Muscle layer of colon (tissue), 2 donors: ENCODE data around the gene PLA2G2E.
A peak's percentile ranks its signal among the peaks of the same experiment; 100 is the strongest.

ENCODE experiments used
- H3K27ac ChIP-seq: one replicate; pipeline ENCODE4 v1.7.0; 2013; ENCODE audit warnings: low read depth, mild to moderate bottlenecking, low read length, moderate library complexity
- H3K27me3 ChIP-seq, 2 donors: one replicate each; pipeline ENCODE4 v1.7.0; 2013; ENCODE audit warnings: low read length in 2 of 2, mild to moderate bottlenecking in 2 of 2; ENCODE audit not compliant: insufficient read depth in 2 of 2, control insufficient read depth in 1 of 2
- H3K36me3 ChIP-seq: one replicate; pipeline ENCODE4 v1.7.0; 2013; ENCODE audit warnings: mild to moderate bottlenecking, low read length; ENCODE audit not compliant: insufficient read depth
- H3K4me1 ChIP-seq: one replicate; pipeline ENCODE4 v1.7.0; 2013; ENCODE audit warnings: mild to moderate bottlenecking, low read length; ENCODE audit not compliant: insufficient read depth
- H3K4me3 ChIP-seq, 2 donors: one replicate each; pipeline ENCODE4 v1.7.0; 2013; ENCODE audit warnings: low read length in 2 of 2, low read depth in 1 of 2, mild to moderate bottlenecking in 1 of 2, moderate library complexity in 1 of 2
- H3K9ac ChIP-seq: one replicate; pipeline ENCODE4 v1.7.0; 2013; ENCODE audit warnings: low read length
- H3K9me3 ChIP-seq: one replicate; pipeline ENCODE4 v1.7.0; 2013; ENCODE audit warnings: mild to moderate bottlenecking, low read length
- donor health status: abdominal sarcoma.
- donor health status: Adenocarcinoma of cecum.

The PLA2G2E gene

GRCh38 chr1:19903621-19904020 lies 19.8 kb downstream of the PLA2G2E start:
- H3K36me3 ChIP-seq = peaks cover 64% of the 10 kb centered on the region
- no peaks in the 10 kb centered on the region for H3K9me3 ChIP-seq
- H3K27me3 ChIP-seq = no peaks in the 10 kb centered on the region
- H3K9ac ChIP-seq = no peak overlapping the region
- H3K27ac ChIP-seq = no peak overlapping the region
- no peaks in the 10 kb centered on the region for H3K4me1 ChIP-seq
- no peak overlapping the region for H3K4me3 ChIP-seq

- Histone ChIP-seq H3K9me3 (no peaks in the 10 kb centered on the region), H3K4me3 (no peak overlapping the region), H3K4me1 (no peaks in the 10 kb centered on the region), H3K9ac (no peak overlapping the region), H3K27ac (no peak overlapping the region), H3K36me3 (peaks cover 54% of the 10 kb centered on the region), H3K27me3 (no peaks in the 10 kb centered on the region)
These were observed 21.8 kb downstream of the PLA2G2E start for GRCh38 chr1:19901653-19902052.

GRCh38 chr1:19894218-19894617 lies 29.2 kb downstream of the PLA2G2E start:
- H3K27me3 ChIP-seq = no peaks in the 10 kb centered on the region
- no peak overlapping the region for H3K4me3 ChIP-seq
- peaks cover 61% of the 10 kb centered on the region for H3K36me3 ChIP-seq
- H3K27ac ChIP-seq = no peak overlapping the region
- H3K4me1 ChIP-seq = peaks cover 14% of the 10 kb centered on the region
- H3K9me3 ChIP-seq = no peaks in the 10 kb centered on the region
- H3K9ac ChIP-seq = no peak overlapping the region

- no peak overlapping the region for H3K4me3 ChIP-seq
- peaks cover 56% of the 10 kb centered on the region for H3K36me3 ChIP-seq
- H3K9ac ChIP-seq = no peak overlapping the region
- no peaks in the 10 kb centered on the region for H3K9me3 ChIP-seq
- no peak overlapping the region for H3K27ac ChIP-seq
- no peaks in the 10 kb centered on the region for H3K27me3 ChIP-seq
- H3K4me1 ChIP-seq = peaks cover 15% of the 10 kb centered on the region
These were observed 29.7 kb downstream of the PLA2G2E start for GRCh38 chr1:19893687-19894086.

- no peak overlapping the region for H3K27ac ChIP-seq
- no peak overlapping the region for H3K4me3 ChIP-seq
- no peaks in the 10 kb centered on the region for H3K9me3 ChIP-seq
- no peak overlapping the region for H3K9ac ChIP-seq
- peaks cover 56% of the 10 kb centered on the region for H3K36me3 ChIP-seq
- no peaks in the 10 kb centered on the region for H3K27me3 ChIP-seq
- peaks cover 15% of the 10 kb centered on the region for H3K4me1 ChIP-seq
These were observed 30.7 kb downstream of the PLA2G2E start for GRCh38 chr1:19892628-19893168.

- peaks cover 52% of the 10 kb centered on the region for H3K36me3 ChIP-seq
- peaks cover 15% of the 10 kb centered on the region for H3K4me1 ChIP-seq
- no peak overlapping the region for H3K27ac ChIP-seq
- no peaks in the 10 kb centered on the region for H3K9me3 ChIP-seq
- no peak overlapping the region for H3K4me3 ChIP-seq
- H3K27me3 ChIP-seq = no peaks in the 10 kb centered on the region
- no peak overlapping the region for H3K9ac ChIP-seq
These were observed 31.3 kb downstream of the PLA2G2E start for GRCh38 chr1:19892129-19892528.

GRCh38 chr1:19889656-19890055 lies 33.8 kb downstream of the PLA2G2E start:
- peaks cover 35% of the 10 kb centered on the region for H3K36me3 ChIP-seq
- no peak overlapping the region for H3K9ac ChIP-seq
- H3K4me1 ChIP-seq = peaks cover 20% of the 10 kb centered on the region
- H3K27ac ChIP-seq = no peak overlapping the region
- no peaks in the 10 kb centered on the region for H3K9me3 ChIP-seq
- H3K4me3 ChIP-seq = no peak overlapping the region
- no peaks in the 10 kb centered on the region for H3K27me3 ChIP-seq

- no peaks in the 10 kb centered on the region for H3K9me3 ChIP-seq
- H3K27me3 ChIP-seq = no peaks in the 10 kb centered on the region
- peaks cover 28% of the 10 kb centered on the region for H3K36me3 ChIP-seq
- no peak overlapping the region for H3K4me3 ChIP-seq
- no peak overlapping the region for H3K9ac ChIP-seq
- H3K27ac ChIP-seq = no peak overlapping the region
- peaks cover 27% of the 10 kb centered on the region for H3K4me1 ChIP-seq
These were observed 35.3 kb downstream of the PLA2G2E start for GRCh38 chr1:19888112-19888511.

GRCh38 chr1:19885821-19886220 lies 37.6 kb downstream of the PLA2G2E start:
- Histone ChIP-seq H3K4me1 (peaks cover 35% of the 10 kb centered on the region), H3K27ac (no peak overlapping the region), H3K9ac (no peak overlapping the region), H3K4me3 (no peak overlapping the region), H3K9me3 (no peaks in the 10 kb centered on the region), H3K27me3 (no peaks in the 10 kb centered on the region), H3K36me3 (peaks cover 7% of the 10 kb centered on the region)

- Histone ChIP-seq H3K9me3 (no peaks in the 10 kb centered on the region), H3K36me3 (no peaks in the 10 kb centered on the region), H3K4me3 (no peak overlapping the region), H3K9ac (no peak overlapping the region), H3K4me1 (peaks cover 28% of the 10 kb centered on the region), H3K27ac (no peak overlapping the region), H3K27me3 (no peaks in the 10 kb centered on the region)
These were observed 39.1 kb downstream of the PLA2G2E start for GRCh38 chr1:19884312-19884711.

GRCh38 chr1:19882111-19883071 lies 41.0 kb downstream of the PLA2G2E start, which contains the start of gene OTUD3:
OTUD3 (plus strand) TSS chr1:19882395; CDS start chr1:19882514, 119 bp downstream.
- Histone ChIP-seq H3K4me1 (peaks cover 26% of the 10 kb centered on the region), H3K9ac (peak within 1 kb of the TSS; percentile 91)

More at GRCh38 chr1:19882111-19883071, 41.0 kb downstream of the PLA2G2E start, which contains the start of gene OTUD3:
- H3K27me3 ChIP-seq = no peaks in the 10 kb centered on the region
- H3K36me3 ChIP-seq = no peaks in the 10 kb centered on the region
- H3K4me3 ChIP-seq = peak within 1 kb of the TSS; percentile 59 to 86
- peak within 1 kb of the TSS; percentile 71 for H3K27ac ChIP-seq
- H3K9me3 ChIP-seq = no peaks in the 10 kb centered on the region
